Fibroblast of skin of left biceps (primary cell): ENCODE data around the gene ALK.

Experiments
- DNase-seq, 2 experiments: peaks; one replicate each; pipeline ENCODE4 v3.0.0-alpha.2; 2013; ENCODE audit warnings: low read depth in 2 of 2

ALK gene

DNA sequence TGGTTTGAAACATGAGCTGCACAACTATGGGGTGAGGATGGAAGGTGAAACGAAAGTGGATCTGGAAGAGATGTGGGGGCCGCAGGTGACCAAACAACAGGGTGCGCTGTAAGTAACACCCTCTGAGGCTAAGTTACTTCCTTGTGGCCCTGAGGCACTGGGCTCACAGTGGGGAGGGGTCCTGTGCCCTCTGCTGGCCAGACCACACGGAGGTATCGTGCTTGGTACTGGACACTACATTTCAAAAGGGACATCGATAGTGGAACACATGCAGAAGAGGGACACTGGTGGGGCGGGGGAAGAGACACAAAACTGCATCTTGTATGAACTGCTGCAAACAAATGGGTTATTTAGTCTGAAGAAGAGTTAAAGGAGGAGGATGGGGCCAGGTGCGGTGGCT lies 695.6 kb downstream of the ALK start:
- DNase-seq = no peak

DNA sequence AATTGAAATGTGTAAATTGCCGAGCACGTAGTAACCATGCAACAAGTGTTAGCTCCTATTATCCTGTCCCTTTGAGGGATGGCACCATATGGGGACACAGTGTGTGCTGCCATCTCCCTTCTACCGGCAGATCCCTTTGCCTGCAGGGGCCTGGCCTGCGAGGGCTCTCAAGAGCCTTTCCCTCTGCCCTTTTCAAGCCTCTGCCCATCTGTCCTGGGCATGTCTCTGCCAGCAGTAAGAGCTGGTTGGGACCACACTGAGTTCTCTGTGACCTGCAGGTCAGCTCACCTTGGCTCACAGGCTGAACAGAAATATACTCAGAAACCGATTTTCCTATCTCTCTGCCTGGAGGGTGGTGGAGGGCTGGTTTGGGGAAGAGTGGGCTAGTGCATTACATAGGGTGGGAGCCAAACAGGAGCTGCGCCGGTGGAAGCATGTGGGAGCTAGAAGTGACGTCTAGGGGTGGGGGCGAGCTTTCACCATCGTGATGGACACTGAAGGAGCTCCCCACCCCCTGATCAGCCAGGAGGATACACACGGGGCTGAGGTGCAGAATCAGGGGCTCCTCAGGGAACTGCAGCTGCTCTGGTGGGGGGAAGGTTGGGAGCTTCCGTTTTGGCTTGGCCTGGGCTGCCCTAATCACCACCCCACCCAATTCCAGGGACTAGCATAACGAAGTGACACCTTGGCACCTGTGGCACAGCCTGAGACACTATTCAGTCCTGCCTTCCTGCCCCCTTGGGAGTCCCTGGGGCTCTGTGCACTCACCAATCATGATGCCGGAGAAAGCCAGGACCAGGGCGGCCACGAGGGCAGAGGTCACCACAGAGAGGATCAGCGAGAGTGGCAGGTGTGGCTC lies 696.5 kb downstream of the ALK start:
- DNase-seq = no peak

DNA sequence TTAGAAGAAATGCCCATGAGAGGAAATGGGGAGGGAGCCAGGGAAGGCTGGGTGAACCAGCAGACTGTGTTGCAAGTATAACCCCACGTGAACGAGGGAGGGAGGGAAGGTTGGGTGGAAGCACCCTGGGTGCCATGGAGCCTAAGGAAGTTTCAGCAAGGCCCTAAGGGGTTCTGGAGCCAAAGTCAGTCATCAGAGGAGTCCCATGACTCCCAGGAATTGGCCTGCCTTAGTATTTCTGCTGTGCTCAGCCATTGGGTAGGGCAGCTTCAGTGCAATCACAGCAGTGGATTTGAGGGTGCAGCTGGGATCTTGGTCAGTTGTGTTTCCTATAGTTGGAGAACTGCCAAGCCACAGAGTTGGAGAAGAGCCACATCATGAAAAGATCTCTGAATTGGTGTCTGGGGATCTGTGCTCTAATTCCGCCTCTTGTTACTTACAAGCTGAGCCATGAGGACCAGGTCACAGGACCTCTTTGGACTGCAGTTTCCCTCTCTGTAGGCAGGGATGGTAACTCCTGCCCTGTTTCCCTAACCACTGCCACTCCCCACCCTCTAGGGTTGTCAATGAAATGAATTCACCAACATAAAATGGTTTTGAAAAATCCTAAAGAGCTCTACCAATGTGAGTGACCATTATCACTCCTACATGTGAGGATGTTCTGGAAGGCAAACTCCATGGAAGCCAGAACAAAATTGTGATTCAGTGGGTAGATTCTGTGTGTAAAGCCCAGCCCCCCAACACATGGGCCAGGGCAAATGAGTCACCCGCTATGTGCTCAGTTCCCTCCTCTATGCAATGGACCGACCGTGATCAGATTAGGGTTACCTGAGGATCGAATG lies 697.3 kb downstream of the ALK start:
- DNase-seq = peak; percentile 34 to 44

DNA sequence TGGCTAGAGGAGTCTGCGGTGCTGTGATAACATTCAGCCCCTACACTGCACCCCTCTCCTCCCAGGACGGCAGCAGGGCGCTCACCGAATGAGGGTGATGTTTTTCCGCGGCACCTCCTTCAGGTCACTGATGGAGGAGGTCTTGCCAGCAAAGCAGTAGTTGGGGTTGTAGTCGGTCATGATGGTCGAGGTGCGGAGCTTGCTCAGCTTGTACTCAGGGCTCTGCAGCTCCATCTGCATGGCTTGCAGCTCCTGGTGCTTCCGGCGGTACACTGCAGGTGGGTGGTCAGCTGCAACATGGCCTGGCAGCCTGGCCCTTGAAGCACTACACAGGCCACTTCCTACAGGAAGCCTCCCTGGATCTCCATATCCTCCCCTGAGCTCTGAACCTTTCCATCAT lies 698.1 kb downstream of the ALK start:
- DNase-seq = no peak

DNA sequence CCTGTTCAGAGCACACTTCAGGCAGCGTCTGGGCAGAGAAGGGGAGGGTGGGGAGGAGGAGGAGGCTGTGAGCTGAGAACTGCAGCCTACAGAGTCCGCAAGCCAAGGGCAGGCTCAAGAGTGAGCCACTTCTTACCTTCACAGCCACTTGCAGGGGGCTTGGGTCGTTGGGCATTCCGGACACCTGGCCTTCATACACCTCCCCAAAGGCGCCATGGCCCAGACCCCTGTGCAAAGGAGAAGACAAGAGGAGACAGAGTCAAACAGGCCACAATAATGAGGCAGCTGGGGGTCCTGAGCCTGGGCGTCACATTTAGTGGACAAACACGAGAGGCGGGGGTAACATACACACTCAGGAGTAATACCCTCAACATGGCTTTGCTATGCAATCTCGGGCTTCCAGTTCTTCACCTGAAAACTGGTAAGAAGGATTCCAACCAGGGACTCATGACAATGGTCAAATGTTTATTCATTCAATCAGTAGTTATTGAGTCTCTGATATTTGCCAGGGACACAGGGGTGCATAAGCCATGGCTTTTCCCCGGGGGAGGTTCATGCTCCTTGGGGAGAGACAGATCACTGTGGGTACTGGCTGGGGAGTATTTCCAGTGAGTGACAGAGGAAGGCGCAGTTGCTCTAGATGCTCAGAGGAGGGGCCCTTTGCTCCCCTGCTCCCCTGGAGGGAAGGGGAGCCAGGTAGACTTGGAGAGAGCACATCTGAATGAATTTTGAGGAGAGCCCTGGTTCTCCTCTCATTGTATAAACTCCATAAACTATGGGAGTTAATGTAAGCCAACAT lies 698.8 kb downstream of the ALK start:
- DNase-seq = no peak

GRCh38 chr2:29220506-29221270 lies 700.7 kb downstream of the ALK start:
- no peak for DNase-seq

GRCh38 chr2:29219374-29219773 lies 702.0 kb downstream of the ALK start:
- no peak for DNase-seq

DNA sequence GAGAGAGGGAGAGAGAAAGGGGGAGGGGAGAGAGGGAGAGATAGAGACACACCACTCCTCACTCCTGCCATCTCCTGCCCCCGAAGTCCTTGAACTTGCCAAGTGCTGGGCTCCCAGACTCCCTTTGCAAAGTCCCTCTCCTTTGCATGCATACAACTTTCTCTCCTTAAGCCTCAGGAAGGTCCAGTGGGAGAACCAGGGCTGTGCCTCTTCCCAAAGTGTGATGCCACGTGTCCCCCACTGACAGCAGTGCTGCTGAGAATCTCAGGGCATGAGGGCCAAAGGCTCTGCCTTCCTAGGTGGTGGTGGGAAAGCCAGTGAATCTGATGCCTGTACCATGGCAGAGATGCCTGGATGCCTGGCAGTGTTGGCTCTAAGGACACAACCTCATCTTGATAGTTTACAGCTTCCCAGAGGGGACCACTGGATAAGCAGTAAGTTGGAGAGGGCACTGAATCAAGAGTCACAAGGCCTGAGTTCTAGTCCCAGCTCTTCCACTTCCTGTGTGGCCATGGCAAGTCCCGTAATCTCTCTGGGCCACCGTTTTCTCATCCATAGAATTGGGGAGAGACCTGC lies 702.7 kb downstream of the ALK start:
- no peak for DNase-seq

GRCh38 chr2:29218071-29218470 lies 703.3 kb downstream of the ALK start:
- no peak for DNase-seq

DNA sequence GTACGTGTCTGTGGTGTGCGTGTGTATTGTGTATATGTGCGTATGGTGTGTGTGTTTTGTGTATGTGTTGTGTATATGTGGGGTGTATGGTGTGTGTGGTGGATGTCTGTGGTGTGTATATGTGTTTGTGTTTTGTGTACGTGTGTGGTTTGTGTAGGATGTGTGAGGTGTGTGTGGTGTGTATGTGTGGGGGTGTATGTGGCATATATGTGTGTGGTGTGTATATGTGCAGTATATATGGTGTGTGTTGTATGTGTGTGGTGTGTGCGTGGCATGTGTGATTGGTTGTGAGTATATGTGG lies 704.8 kb downstream of the ALK start:
- no peak for DNase-seq

DNA sequence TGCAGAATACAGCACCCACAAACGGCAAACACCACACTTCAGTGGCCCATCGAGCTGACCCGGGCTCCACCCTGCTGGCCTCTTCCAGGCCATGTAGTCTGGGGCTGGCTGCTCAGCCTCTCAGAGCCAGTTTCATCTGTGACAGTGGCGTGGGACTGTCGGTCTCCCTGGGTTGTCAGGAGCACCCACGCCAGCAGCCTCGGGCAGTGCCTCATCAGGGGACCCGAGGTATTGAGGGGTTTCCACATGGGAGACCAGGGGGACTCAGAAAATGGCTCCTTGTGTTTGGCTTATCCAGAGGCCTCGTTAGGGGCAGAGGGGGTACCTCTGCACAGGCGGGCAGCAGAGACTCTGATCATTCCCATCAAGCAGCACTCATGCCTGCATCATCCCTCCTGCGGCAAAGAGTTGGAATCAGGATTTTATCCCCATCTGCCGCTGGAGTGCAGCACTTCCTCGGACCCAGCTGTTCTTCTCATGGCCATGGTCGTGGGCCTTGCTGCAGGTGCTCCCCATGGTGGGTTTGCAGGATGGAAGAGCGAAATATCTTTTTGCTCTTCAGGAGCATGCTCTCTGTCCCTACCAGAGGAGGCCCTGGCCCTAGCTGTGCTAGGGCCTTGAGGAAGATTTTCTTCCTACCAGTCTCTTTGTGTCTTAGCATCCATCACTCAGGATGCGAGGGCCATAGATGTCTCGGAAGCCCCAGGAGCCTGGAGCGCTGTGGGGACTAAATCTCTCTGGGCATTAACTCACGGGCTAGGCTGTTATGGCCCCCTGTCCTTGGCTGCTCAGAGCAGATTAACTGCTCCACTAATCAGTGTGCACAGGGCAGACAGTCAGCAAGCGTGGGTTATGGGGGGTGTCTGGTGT lies 705.4 kb downstream of the ALK start:
- DNase-seq = no peak

GRCh38 chr2:29215073-29215472 lies 706.3 kb downstream of the ALK start:
- no peak for DNase-seq

DNA sequence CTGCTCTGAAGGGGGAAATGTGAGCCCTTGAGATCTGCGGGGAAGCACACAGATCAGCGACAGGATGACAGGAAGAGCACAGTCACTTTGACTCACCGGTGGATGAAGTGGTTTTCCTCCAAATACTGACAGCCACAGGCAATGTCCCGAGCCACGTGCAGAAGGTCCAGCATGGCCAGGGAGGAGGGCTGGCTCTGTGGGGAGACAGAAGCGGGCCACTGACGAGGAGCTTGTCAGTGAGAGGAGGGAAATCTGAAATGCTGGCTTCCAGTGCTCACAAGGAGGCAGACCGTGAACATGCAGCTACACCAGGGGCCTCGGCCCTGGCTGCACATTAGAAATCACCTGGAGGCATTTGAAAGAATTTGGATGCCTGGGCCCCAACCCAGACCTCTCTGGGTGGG lies 707.5 kb downstream of the ALK start:
- DNase-seq = no peak

DNA sequence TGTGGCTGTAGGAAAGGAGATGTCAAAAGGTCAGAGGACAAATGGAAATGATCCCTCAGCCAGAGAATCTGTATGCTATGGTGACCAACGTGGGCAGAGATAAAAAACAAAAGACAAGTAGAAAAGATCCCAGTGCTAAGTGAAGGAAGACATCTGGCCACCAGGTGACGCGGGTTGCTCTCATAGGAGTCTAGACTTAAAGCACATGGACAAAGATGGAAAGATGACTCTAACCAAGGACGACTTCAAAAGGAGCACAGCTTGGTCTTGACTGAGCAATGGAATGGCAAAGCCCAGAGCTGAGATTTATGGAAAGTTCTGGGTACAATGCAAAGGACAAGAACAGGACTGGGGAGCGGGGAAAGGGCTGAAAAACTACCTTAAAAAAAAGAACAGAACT lies 709.4 kb downstream of the ALK start:
- no peak for DNase-seq

GRCh38 chr2:29209551-29209950 lies 711.8 kb downstream of the ALK start:
- no peak for DNase-seq

- no peak for DNase-seq
Measured at GRCh38 chr2:29207352-29208148, 713.8 kb downstream of the ALK start.

GRCh38 chr2:29206941-29207340 lies 714.4 kb downstream of the ALK start:
- DNase-seq = no peak

DNA sequence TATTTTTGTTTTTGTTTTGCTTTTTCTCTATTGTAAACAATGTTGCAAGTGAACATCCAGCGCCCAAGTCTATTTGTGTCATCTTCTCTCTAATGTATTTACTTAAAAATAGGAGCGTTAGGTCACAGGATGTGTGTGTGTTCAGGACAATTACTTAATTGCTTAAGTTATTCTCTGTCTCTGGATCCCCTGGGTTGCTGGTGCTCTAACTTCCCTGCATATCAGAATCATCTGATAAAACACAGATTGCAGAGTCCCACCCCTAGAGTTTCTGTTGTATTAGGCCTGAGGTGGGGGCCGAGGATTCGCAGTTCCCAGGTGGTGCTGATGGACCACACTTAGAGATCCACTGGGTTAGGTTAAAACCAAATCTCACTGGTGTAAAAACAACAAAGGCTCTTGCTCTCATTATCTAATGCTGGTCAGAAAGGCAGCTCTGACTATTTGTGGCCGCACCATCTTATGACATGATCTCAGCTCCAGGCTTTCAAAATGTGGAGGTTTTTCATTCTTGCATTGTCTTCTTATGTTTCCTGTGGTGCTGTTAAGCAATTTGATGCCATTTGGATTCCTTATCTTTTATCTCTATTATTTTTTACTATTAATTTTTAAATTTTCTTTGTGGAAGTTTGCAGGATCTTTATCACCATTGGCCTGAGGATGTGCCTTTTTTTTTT lies 718.4 kb downstream of the ALK start:
- no peak for DNase-seq

DNA sequence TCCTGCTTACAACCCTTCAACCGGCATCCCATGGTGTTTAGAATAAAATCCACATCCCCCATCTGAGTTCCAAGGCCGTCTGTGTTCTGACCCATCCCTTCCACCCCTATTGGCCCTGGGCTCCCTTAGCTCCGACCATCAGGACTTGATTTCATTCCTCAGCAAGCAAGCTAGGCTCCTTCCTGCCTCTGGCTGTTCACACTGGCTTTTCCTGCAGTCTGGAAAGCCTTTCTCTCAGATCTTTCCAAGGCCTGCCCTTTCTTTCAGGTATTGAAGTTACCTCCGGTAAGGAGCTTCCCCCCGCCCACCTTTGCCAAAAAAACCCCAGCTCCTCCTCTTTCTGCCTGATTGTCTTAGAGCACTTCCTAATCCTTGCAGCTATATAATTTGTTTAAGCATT lies 719.4 kb downstream of the ALK start:
- DNase-seq = no peak
